ENCODE data around the gene RAET1E. TPM values are rescaled to one million over a fixed set of nuclear protein-coding genes. Genes with fewer than 3 reads are reported as not detected.
A peak's percentile ranks its signal among the peaks of the same experiment; 100 is the strongest.
"Not testable (repeated sequence)": the region's sequence is repeated elsewhere in the genome, so short reads cannot be mapped to it uniquely, and the experiment has no call there.

Gene RAET1E
- total RNA-seq, 1 donor from 2014 or later = not detected

DNA sequence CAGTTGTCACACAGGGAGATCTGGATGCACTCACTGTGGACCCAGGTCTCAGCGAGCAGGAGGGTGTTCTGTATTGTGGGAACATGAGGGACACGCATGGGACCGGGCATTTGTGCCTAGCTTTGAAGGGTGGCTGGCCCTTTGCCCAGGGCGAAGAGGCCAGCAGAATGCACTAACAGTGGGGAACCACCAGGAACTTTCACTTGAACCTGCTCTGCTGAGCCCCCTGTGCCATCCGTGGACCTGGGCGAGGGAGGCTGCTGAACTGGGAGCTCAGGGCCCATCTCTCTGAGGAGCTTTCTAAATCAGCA, 42.7 kb upstream of the RAET1E start:
- Mint-ChIP-seq H3K4me1 (ENCODE audit: low read depth) (peaks cover 21% of the 10 kb centered on the region), H3K4me3 (ENCODE audit: unreplicated experiment) (peak overlapping the region; percentile 16), H3K36me3 (ENCODE audit: low read depth) (peaks cover 2% of the 10 kb centered on the region), H3K9me3 (ENCODE audit: low read depth) (no peaks in the 10 kb centered on the region), H3K27me3 (ENCODE audit: low read depth) (peaks cover 39% of the 10 kb centered on the region), H3K27ac (ENCODE audit: unreplicated experiment) (no peak overlapping the region)
- TF ChIP-seq, protein P1, sequence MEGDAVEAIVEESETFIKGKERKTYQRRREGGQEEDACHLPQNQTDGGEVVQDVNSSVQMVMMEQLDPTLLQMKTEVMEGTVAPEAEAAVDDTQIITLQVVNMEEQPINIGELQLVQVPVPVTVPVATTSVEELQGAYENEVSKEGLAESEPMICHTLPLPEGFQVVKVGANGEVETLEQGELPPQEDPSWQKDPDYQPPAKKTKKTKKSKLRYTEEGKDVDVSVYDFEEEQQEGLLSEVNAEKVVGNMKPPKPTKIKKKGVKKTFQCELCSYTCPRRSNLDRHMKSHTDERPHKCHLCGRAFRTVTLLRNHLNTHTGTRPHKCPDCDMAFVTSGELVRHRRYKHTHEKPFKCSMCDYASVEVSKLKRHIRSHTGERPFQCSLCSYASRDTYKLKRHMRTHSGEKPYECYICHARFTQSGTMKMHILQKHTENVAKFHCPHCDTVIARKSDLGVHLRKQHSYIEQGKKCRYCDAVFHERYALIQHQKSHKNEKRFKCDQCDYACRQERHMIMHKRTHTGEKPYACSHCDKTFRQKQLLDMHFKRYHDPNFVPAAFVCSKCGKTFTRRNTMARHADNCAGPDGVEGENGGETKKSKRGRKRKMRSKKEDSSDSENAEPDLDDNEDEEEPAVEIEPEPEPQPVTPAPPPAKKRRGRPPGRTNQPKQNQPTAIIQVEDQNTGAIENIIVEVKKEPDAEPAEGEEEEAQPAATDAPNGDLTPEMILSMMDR (IDR thresholded peaks at IDR 0.05) = no peak
- DNase-seq (ENCODE audit: low spot score) = no peak

DNA sequence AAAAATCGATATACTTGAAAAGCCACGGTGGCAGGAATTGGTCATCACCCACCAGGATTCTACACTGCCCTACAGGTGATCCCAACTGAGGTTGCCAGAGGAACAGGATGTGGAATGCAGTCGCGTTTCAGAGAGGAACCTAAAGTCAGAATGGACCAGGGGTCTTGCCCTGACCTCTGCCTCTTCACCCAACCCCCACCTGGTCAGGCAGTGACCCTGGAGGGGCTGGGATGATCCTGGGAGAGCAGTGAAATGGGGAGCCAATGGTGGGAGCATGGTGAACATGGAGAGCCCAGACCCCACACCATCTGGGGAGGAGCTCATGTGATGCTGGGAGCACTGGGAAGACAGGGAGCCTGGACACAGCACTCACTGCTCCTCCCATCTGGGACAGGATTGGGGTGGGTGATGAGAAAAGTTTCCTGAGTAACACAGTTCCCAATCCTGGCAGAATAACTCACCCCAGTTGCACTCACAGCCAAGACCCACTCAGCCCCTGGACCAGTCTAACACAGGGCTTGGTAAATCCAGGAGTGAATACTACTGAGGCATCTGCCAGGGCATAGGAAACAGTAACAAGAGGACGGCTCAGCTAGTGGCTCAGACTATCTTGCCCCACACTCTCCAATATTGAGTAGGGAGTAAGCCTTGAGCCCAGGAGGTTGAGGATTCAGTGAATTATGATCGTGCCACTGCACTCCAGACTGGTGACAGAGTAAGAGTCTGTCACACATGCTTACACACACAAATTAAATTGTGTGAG, 42.2 kb upstream of the RAET1E start:
- H3K27me3 Mint-ChIP-seq (ENCODE audit: low read depth) = peaks cover 45% of the 10 kb centered on the region
- H3K27ac Mint-ChIP-seq (ENCODE audit: unreplicated experiment) = no peak overlapping the region
- peaks cover 2% of the 10 kb centered on the region for H3K36me3 Mint-ChIP-seq (ENCODE audit: low read depth)
- H3K9me3 Mint-ChIP-seq (ENCODE audit: low read depth) = no peaks in the 10 kb centered on the region
- H3K4me1 Mint-ChIP-seq (ENCODE audit: low read depth) = peaks cover 21% of the 10 kb centered on the region
- DNase-seq (ENCODE audit: low spot score) = no peak
- H3K4me3 Mint-ChIP-seq (ENCODE audit: unreplicated experiment) = peak overlapping the region; percentile 16
- TF ChIP-seq, protein P1 (IDR thresholded peaks at IDR 0.05) = no peak

DNA sequence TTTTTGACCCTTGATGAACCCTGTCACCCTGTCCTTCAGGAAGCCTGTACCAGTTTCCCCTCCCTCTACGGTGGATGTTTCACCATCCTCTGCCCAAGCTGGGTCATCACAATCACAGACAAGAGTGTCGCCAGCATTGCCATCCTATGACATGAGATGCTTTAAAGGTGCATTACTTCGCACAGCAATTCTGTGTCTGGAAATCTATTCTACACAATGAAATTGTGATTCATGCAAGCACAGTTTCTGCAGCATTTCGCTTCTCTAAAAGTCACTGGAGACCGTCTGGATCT, 41.4 kb upstream of the RAET1E start:
- peaks cover 51% of the 10 kb centered on the region for H3K27me3 Mint-ChIP-seq (ENCODE audit: low read depth)
- H3K9me3 Mint-ChIP-seq (ENCODE audit: low read depth) = no peaks in the 10 kb centered on the region
- peaks cover 2% of the 10 kb centered on the region for H3K36me3 Mint-ChIP-seq (ENCODE audit: low read depth)
- no peak overlapping the region for H3K27ac Mint-ChIP-seq (ENCODE audit: unreplicated experiment)
- peak overlapping the region; percentile 70 for H3K4me3 Mint-ChIP-seq (ENCODE audit: unreplicated experiment)
- TF ChIP-seq, protein P1 (IDR thresholded peaks at IDR 0.05) = no peak
- no peak for DNase-seq (ENCODE audit: low spot score)
- H3K4me1 Mint-ChIP-seq (ENCODE audit: low read depth) = peaks cover 21% of the 10 kb centered on the region

DNA sequence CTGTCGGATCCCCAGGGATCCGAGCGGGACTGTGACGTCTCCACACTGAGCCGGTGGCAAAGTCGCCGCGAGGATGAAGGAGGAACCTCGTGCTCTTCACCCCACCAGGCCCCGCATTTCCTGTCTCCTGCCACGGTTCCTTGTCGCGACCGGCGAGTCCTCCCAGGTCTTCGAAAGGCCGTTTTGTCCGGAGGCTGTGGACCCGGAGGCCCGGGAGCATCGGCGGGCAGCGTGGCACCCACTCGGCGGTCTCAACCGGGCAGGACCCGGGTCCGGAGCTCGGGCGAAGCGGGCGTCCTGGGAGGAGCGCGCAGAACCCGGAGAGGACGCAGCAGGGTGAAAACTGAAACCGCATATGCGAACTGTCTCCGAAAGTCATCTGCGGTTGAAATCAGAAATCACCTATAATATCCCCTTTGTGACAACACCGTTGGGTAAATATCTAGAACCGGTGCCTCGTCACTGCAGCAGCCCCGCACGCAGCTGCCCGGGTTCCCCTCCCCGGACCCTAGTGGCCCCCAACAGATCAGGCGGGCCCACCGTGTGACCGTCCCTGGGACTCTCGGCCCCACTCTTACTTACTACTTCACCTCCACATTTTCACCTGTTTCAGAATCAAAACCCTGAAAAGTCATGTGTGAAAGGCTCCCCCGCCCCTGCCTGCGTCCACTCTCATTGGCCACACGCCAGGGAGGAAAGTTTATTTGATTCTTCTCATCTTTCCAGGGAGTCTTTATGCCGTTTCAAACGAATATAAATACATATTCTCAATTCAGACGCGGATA, 40.9 kb upstream of the RAET1E start:
- TF ChIP-seq, protein P1 (IDR thresholded peaks at IDR 0.05) = no peak
- H3K4me1 Mint-ChIP-seq (ENCODE audit: low read depth) = peaks cover 21% of the 10 kb centered on the region
- H3K9me3 Mint-ChIP-seq (ENCODE audit: low read depth) = no peaks in the 10 kb centered on the region
- DNase-seq (ENCODE audit: low spot score) = no peak
- H3K27me3 Mint-ChIP-seq (ENCODE audit: low read depth) = peaks cover 52% of the 10 kb centered on the region
- peak overlapping the region; percentile 70 for H3K4me3 Mint-ChIP-seq (ENCODE audit: unreplicated experiment)
- H3K27ac Mint-ChIP-seq (ENCODE audit: unreplicated experiment) = no peak overlapping the region
- peaks cover 2% of the 10 kb centered on the region for H3K36me3 Mint-ChIP-seq (ENCODE audit: low read depth)

DNA sequence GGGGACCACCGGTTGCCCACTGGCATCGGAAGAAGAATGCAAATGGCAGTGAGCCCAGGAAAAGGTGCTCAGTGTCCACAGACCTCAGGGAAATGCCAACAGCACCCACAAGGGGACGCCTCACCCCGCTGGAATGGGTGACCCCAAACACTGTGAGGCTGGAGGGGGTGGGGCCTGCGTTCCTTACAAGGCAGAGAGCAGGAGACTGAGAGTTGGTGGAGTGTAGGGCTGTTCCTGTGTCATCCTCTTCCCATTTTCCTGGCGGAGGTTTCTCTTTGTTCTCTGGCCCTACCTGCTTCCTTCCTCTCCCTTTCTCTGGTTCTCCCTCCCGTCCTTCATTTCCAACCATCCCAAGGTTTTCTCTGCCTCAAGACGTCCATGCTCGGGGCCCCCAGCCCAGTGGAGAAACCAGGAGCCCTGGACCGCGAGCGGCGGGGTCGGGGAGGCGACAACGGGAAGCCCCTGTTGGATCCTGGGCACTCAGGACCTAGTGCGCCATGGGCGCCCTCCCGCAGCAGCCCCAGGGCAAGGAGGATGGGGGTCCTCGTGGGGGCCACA, 40.2 kb upstream of the RAET1E start:
- not testable (repeated sequence) for H3K27ac Mint-ChIP-seq (ENCODE audit: unreplicated experiment); DNase-seq (ENCODE audit: low spot score); H3K9me3 Mint-ChIP-seq (ENCODE audit: low read depth); H3K36me3 Mint-ChIP-seq (ENCODE audit: low read depth)
- Mint-ChIP-seq H3K27me3 (ENCODE audit: low read depth) (peaks cover 58% of the 10 kb centered on the region), H3K4me3 (ENCODE audit: unreplicated experiment) (peak overlapping the region; percentile 70), H3K4me1 (ENCODE audit: low read depth) (peaks cover 21% of the 10 kb centered on the region)
- TF ChIP-seq, protein P1 (IDR thresholded peaks at IDR 0.05) = peak; percentile 45
